Measurements from ENCODE around the gene DTWD2.
"Not testable (repeated sequence)": the region's sequence is repeated elsewhere in the genome, so short reads cannot be mapped to it uniquely, and the experiment has no call there.

DTWD2 gene

DNA sequence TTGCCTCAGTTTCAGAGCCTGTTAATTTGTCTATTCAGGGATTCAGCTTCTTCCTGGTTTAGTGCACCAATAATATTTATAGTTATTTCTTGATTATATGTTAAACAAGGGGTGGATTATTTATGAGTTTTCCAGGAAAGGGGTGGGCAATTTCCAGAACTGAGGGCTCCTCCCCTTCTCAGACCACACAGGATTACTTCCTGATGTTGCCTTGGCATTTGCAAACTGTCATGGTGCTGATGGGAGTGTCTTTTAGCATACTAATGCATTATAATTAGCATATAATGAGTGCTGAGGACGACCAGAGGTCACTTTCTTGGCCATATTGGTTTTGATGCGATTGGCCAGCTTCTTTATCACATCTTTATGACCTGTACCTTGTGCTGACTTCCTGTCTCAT lies 6.2 kb upstream of the DTWD2 start:
- no peak for DNase-seq

DNA sequence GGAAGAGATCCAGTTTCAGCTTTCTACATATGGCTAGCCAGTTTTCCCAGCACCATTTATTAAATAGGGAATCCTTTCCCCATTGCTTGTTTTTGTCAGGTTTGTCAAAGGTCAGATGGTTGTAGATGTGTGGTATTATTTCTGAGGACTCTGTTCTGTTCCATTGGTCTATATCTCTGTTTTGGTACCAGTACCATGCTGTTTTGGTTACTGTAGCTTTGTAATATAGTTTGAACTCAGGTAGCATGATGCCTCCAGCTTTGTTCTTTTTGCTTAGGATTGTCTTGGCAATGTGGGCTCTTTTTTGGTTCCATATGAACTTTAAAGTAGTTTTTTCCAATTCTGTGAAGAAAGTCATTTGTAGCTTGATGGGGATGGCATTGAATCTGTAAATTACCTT lies 4.8 kb upstream of the DTWD2 start:
- DNase-seq, result not testable (repeated sequence)

DNA sequence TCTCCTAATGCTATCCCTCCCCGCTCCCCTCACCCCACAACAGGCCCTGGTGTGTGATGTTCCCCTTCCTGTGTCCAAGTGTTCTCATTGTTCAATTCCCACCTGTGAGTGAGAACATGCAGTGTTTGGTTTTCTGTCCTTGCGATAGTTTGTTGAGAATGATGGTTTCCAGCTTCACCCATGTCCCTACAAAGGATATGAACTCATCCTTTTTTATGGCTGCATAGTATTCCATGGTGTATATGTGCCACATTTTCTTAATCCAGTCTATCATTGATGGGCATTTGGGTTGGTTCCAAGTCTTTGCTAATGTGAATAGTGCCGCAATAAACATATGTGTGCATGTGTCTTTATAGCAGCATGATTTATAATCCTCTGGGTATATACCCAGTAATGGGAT lies 3.7 kb upstream of the DTWD2 start:
- not testable (repeated sequence) for DNase-seq

DNA sequence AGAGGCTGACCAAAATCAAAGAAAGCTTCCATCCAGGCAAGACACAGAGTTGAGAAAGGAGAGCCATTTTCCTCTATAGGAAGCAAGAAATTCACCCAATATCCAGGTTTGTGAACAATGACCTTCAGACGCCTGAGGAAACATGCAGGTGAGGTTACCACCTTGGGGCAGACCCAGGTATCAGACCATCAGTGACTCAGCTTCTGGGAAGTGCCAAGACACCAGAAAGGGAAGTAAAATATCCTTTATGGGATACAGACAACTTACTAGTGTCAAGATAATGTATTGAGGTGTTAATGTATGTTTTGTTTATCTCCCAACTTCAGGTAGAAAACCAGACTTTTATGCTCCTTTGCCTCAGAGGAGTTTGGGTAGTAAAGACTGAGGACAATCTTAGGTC lies 2.2 kb upstream of the DTWD2 start:
- DNase-seq, result no peak

DNA sequence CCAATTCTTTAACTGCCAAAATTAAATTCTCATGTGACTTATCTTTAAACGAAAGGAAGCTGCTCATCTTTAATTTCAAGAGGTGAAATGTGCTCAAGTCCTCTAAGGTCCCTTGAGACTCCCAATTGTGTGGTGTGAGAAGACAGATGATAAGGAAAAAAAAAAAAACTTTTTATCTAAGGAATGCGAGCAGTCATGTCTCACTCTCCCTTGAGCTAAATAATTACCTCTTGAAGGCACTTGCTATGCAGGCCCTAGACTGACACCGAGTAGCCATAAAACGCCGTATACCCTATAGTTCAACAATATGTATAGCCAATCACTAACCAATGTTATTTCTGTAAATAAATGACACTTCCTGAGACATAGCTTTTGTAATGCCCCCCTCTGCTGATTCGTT lies 1.5 kb upstream of the DTWD2 start:
- no peak for DNase-seq

DNA sequence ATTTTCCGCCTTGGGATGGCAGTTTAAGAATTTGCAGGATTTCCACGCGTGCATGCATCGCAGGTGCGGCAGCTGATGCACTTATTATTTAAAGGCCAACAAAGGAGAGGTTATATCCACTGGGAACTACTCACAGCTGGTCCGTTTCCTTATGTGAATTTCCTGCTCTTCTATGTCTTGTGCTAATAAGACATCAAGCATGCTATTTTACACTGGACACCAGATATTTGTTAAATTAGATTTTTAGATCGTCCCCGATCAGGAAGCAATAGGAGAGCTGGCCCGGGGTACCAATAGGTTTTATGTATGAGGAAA lies 476 bp upstream of the DTWD2 start:
- DNase-seq, result peak; percentile 45

DNA sequence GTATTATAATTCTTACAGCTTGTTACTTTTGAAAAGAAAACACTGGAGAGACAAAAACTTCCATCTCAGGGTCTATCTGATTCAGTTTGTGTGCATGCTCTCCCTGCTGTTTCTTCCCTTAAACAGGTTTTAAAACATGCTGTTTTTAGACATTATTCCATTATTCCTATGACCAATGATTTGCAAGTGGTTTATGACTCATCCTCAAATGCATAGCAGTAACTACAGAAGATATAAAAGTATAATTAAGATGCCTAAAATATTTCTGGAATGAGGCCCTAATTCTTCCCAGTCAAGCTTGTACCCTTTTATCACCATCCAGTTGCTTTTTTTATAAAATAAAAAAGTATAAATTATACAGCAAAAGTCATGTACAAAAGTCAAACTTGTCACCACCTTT lies 3.7 kb downstream of the DTWD2 start:
- no peak for DNase-seq

DNA sequence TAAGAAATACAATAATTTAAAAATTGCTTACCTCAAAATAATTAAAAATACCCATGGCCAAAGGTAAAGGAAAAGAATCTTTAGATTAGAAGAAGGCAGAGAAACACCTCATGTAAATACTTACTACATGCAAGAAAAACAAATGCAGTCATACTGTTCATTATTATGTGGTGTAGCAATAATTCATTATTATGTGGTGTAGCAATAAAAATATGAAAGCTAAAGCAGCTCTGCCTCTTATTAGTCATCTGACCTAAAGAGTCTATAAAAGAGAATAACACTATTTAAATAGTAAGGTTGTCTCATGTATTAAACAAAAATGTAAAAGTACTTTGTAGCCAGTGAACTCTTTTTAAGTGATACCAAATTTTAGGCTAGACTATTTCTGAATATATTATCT lies 6.6 kb downstream of the DTWD2 start:
- DNase-seq, result no peak

DNA sequence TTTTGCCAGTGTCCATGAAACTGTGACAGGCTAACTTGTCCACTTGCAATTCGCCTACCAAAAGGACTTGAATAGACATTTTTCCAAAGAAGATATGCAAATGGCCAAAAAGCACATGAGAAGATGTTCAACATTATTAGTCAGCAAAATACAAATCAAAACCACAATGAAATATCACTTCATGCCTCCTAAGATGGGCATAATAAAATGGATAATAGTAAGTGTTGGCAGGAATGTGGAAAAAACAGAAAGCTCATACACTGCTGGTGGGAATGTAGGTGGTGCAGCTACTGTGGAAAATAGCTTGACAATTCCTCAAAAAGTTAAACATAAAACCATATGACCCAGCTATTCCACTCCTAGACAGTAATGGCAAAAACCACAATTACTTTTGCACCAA lies 7.9 kb downstream of the DTWD2 start:
- no peak for DNase-seq

DNA sequence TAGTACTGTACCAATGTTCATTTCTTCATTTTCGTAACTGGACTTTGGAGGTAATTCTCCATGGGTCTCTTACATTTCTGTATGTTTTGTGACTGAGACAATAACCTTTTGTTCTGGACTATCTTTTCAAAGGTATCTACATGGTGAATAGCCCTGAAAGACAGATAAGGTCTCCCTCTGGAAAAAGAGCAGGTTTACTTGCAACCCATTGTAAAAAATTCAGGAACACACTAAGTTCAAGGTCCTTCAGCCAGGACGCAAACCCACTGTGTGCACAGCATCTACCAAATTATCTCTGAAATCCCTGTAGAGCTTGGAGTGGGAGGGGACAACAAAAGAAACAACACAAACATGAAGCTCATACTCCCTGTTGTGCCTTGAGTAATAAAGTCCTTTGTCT lies 8.3 kb downstream of the DTWD2 start:
- DNase-seq, result no peak

DNA sequence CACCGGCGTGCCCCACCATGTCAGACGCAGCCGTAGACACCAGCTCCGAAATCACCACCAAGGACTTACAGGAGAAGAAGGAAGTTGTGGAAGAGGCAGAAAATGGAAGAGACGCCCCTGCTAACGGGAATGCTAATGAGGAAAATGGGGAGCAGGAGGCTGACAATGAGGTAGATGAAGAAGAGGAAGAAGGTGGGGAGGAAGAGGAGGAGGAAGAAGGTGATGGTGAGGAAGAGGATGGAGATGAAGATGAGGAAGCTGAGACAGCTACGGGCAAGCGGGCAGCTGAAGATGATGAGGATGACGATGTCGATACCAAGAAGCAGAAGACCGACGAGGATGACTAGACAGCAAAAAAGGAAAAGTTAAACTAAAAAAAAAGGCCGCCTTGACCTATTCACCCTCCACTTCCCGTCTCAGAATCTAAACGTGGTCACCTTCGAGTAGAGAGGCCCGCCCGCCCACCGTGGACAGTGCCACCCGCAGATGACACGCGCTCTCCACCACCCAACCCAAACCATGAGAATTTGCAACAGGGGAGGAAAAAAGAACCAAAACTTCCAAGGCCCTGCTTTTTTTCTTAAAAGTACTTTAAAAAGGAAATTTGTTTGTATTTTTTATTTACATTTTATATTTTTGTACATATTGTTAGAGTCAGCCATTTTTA lies 14.4 kb downstream of the DTWD2 start:
- DNase-seq, result not testable (repeated sequence)

DNA sequence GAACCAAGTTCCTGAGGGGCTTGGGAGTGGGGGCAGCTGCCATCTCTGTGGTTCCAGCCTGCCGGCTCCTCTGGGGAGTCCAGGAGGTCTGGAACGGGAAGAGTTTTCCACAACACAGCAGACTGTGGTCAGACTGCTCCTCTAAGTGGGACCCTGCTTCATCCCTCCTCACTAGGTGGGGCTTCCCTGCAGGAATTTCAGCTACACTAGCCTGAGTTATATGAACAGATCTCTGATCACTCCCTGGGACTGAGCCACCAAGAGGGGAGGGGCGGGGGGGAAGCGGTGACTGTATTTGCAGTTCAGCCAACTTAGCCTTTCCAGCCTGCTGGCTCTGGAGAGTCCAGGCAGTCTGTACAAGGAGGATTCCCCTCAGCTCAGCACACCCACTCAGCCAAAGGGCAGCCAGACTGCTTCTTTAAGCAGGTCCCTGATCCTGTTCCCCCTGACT lies 19.4 kb downstream of the DTWD2 start:
- no peak for DNase-seq

DNA sequence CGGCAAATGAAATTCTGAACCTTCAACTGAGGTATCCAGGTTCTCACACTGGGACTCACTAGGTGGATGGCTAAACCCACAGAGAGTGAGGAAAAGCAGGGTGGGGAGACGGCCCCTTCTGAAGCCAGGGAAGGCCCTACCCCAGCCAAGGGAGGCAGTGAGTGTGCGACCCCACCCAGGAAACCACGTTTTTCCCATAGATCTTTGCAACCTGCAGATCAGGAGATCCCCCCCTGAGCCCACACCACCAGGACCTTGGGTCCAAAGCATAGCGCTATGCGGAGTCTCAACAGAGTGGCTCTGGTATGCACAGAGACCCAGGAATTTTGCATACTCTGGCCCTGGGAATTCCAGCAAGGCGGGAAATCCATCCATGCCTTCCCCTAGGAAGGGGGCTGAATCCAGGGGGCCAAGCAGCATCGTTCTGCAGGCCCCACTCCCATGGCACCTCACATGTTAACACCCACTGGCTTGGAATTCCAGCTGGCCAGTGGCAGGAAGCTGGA lies 19.9 kb downstream of the DTWD2 start:
- DNase-seq, result no peak

DNA sequence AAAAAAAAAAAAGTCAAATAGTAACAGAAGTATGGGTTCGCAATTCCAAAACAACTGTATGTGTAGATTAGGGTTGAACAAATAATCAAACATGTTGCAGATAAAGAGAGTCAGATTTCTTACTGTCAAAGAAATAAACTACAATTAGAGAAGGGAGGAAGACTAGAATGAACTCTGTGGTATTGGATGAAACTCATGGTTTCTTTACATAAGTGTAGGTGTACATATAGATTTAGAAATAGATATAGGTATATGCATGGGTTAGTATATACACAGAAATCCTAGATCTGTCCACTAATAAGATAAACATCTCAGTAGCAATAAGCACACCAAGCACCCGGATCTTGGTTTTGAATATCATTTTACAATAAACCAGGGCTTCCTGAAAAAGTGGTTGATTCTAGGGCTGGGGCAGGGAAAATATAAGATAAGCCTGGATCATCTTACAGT lies 21.3 kb downstream of the DTWD2 start:
- DNase-seq, result no peak

DNA sequence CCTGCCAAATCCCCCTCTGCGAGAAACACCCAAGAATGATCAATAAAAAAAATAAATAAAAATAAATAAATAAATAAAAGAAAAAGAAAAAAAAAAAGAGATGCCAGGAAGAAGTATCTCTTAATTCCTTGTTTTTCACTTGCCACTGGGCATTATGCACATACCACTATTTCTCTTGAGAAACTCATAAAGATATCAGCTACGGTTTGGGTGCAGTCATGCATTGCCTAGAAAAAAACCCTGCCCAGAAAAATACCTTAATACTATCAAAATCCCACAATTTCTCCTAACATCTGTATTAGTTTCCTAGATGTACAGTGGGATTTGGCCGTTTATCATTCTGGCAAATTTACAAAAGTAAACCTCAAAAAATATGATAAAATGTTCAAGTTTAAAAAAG lies 22.5 kb downstream of the DTWD2 start:
- DNase-seq, result no peak

DNA sequence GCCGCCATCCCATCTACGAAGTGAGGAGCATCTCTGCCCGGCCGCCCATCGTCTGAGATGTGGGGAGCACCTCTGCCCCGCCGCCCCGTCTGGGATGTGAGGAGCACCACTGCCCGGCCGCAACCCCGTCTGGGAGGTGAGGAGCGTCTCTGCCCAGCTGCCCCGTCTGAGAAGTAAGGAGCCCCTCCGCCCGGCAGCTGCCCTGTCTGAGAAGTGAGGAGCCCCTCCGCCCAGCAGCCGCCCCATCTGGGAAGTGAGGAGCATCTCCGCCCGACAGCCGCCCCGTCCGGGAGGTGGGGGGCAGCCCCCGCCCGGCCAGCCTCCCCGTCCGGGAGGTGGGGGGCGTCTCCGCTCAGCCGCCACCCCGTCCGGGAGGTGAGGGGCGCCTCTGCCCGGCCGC lies 23.4 kb downstream of the DTWD2 start:
- DNase-seq, result not testable (repeated sequence)

DNA sequence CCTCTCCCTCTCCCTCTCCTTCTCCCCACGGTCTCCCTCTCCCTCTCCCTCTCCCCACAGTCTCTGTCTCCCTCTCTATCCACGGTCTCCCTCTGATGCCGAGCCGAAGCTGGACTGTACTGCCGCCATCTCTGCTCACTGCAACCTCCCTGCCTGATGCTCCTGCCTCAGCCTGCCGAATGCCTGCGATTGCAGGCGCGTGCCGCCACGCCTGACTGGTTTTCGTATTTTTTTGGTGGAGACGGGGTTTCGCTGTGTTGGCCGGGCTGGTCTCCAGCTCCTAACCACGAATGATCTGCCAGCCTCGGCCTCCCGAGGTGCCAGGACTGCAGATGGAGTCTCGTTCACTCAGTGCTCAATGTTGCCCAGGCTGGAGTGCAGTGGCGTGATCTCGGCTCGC lies 24.0 kb downstream of the DTWD2 start:
- DNase-seq, result not testable (repeated sequence)

DNA sequence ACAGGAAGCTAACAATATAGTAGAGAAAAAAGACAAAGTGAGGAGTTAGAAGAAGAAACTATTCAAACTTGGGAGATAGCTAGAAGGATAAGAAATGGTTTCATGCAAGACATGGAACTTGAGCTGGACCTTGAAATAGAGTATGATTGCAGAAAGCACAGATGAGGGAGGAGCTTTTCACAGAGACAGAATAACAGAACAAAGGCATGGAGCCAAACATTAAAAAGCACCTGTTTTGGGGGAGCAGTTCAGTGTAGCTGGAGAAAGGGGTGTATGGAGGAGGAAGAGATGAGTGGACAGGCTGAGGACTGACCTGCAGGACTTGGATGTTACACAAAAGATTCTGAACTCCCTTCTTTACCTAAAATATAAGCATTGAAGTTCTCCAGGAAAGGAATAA lies 25.2 kb downstream of the DTWD2 start:
- DNase-seq, result no peak

DNA sequence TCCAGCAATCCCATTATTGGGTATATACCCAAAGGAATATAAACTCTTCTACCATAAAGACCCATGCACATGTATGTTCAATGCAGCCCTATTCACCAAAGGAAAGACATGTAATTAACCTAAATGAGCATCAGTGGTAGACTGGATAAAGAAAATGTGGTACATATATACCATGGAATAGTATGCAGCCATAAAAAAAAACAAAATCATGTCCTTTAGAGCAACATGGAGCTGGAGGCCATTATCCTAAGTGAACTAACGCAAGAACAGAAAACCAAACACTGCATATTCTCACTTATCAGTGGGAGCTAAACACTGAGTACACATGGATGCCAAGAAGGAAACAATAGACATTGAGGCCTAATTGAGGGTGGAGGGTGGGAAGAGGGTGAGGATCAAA lies 27.8 kb downstream of the DTWD2 start:
- DNase-seq, result no peak

DNA sequence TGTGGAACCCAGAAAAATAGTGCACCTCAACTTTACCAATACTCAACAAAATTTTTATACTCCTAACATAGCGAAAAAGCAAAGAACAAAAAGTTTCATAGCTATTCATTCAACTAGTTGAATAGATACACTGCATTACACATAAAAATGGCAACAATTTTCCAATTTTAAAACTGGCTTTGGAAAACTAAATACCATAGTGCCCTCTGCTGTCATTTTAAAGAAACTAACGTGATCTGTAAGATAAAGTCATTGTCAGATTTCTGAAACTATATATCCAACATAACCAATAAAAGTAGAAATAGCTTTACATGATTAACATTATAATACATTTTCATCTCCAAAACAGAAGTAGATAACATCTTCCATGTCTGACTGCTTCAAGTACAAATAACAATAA lies 31.6 kb downstream of the DTWD2 start:
- DNase-seq, result peak; percentile 31

DNA sequence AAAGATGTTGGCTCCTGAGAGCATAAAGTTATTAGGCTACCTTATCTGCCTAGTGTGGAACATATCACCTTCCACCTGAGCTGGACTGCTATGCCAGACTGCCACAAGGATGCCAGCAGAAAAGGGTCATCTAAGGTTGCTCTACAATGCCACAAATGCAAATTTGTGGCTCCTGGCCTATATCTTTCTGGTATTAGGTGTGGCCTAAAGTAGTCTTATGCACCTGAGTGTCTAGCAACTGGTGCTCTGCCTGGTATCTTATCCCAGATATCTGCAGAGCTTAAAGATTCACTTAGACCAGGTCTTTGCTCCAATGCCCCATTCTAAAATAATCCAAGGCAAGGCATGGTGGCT lies 34.7 kb downstream of the DTWD2 start:
- no peak for DNase-seq

DNA sequence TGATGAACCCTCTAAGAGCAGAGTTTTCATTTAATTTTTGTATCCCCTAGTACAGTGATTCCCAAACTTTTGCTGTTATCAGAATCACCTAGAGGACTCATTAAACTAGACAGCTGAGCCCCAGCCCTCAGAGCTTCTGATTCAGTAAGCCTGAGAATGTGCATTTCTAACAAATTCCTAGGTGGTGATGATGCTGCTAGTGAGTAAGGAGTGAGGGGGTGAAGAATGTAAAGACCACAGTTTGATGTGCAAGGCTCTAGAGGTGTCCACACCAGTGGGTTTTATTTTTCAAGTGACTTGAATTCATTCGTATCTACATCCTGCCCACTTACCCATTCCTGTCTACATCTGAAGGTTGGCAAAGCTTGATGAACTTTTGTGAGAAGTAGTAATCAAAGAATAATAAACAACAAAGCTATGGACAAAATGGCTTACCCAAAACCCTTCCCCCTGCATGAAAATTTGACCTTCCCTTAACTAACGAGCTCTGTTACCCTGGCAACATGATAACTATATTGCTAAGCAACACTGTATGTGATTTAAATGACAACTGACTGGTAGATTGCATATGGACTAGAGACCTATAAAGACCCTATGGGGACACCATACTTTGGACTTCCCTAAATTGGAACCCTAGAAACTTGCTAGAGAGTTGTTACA lies 35.2 kb downstream of the DTWD2 start:
- no peak for DNase-seq

DNA sequence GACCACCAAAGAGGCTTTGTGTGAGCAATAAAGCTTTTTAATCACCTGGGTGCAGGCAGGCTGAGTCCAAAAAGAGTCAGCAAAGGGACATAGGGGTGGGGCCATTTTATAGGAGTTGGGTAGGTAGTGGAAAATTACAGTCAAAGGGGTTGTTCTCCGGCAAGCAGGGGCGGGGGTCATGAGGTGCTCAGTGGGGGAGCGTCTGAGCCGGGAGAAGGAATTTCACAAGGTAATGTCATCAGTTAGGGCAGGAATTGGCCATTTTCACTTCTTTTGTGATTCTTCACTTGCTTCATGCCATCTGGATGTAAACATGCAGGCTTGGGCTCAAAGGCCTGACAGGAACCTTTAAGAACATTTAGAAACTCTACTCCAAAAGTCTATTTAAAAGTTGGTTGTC lies 36.0 kb downstream of the DTWD2 start:
- DNase-seq, result not testable (repeated sequence)

DNA sequence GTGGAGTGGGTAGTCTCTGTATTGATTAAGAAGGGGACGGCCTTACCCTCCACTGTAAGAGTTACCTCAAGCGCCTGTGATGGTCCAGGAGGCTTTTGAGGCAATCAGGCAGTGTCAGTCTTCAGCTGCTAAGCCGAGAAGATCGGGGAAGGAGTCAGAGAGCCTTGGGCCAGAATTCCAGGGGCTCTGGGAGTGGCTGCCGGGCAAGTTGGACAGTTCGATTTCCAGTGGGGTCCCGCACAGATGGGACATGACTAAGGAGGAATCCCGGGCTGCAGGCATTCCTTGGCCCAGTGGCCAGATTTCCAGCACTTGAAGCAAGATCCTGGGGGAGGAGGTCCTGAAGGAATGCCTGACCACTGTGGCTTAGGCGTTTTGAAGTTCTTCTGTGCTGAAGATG lies 38.0 kb downstream of the DTWD2 start:
- not testable (repeated sequence) for DNase-seq

All from NCI-H2227 treated with DMSO at 0.1 percent for 48 hours (cell line).